GM12878 (cell line): ENCODE measurements around the gene BCKDK. TPM values are rescaled to one million over a fixed set of nuclear protein-coding genes. Genes with fewer than 3 reads are reported as not detected.

Experiments
- ATAC-seq: fragments of 200-7000 bp; cut with Tn5 transposase; 3 replicates; pipeline ENCODE4 v1.9.1; 2020; ENCODE audit warnings: mild to moderate bottlenecking, moderate library complexity
- BruUV-seq: library from RNA; stranded (reverse); fragments of 400-500 nt; replicated peaks from 2 replicates; lab custom pipeline; 2021; lab: Mats Ljungman, UMichigan
- CTCF ChIA-PET: fragments of 300-600 bp; sonication (Branson Sonifier 250); formaldehyde crosslinking; extraction: SDS; loops from one replicate; lab custom pipeline; 2021; ENCODE audit warnings: inconsistent platforms; lab: Yijun Ruan, JAX
- POLR2A ChIA-PET: fragments of 350-600 bp; formaldehyde crosslinking; extraction: SDS; loops from one replicate; lab custom pipeline; 2021; ENCODE audit warnings: inconsistent platforms; lab: Charles Lee
- RAD21 ChIA-PET: fragments of 300-600 bp; sonication (Branson Sonifier 250); formaldehyde crosslinking; loops from one replicate; lab custom pipeline; 2023; ENCODE audit warnings: antibody characterized with exemption; ENCODE audit not compliant: unreplicated experiment; lab: Charles Lee
- SMC1A ChIA-PET: fragments of 300-600 bp; sonication (Branson Sonifier 250); formaldehyde crosslinking; loops from one replicate; lab custom pipeline; 2023; ENCODE audit not compliant: unreplicated experiment, uncharacterized antibody; lab: Charles Lee
- DNase-seq: peaks from one replicate; pipeline ENCODE4 v3.0.0-alpha.2; 2011; ENCODE audit warnings: low read depth, low spot score
- FAIRE-seq: peaks from 3 replicates; lab custom pipeline; 2011; peaks lifted over from hg19 to GRCh38; lab: Jason Lieb, UNC
- H2AFZ ChIP-seq: 2 replicates; pipeline ENCODE4 v1.6.0; 2011; ENCODE audit warnings: low read depth, low read length, control low read depth; ENCODE audit not compliant: control insufficient read depth
- H3K27ac ChIP-seq: 2 replicates; pipeline ENCODE4 v1.5.1; 2011; ENCODE audit warnings: control low read depth; ENCODE audit not compliant: control insufficient read depth, insufficient read depth
- H3K27me3 ChIP-seq, 2 experiments: replicated peaks in 1 of 2; 2 replicates each; pipeline versions ENCODE4 v1.6.0 to v1.6.1; 2011; ENCODE audit warnings: low read length in 1 of 2; ENCODE audit not compliant: control insufficient read depth in 2 of 2, insufficient read depth in 2 of 2
- H3K36me3 ChIP-seq, 2 experiments: 2 replicates each; pipeline ENCODE4 v1.5.1; 2011; ENCODE audit warnings: low read length in 1 of 2; ENCODE audit not compliant: control insufficient read depth in 2 of 2, insufficient read depth in 2 of 2
- H3K4me1 ChIP-seq: 2 replicates; pipeline ENCODE4 v1.6.1; 2011; ENCODE audit warnings: mild to moderate bottlenecking, low read length, moderate library complexity, mixed read lengths; ENCODE audit not compliant: control insufficient read depth, insufficient read depth
- H3K4me2 ChIP-seq: 2 replicates; pipeline ENCODE4 v1.6.0; 2011; ENCODE audit warnings: control low read depth; ENCODE audit not compliant: control insufficient read depth, insufficient read depth
- H3K4me3 ChIP-seq: fragments of 200-600 bp; sonication (generic); 2 replicates; pipeline ENCODE4 v1.5.1; 2016
- H3K79me2 ChIP-seq: 2 replicates; pipeline ENCODE4 v1.6.0; 2011; ENCODE audit warnings: low read length; ENCODE audit not compliant: control insufficient read depth, insufficient read depth
- H3K9ac ChIP-seq: 2 replicates; pipeline ENCODE4 v1.8.0; 2011; ENCODE audit warnings: low read length, control low read depth, mixed read lengths; ENCODE audit not compliant: control insufficient read depth, insufficient read depth
- H3K9me3 ChIP-seq: replicated peaks from 3 replicates; pipeline ENCODE4 v1.5.1; 2011; ENCODE audit warnings: mild to moderate bottlenecking, low read length; ENCODE audit not compliant: control insufficient read depth, insufficient read depth
- H4K20me1 ChIP-seq: 2 replicates; pipeline ENCODE4 v1.6.0; 2011; ENCODE audit not compliant: control insufficient read depth, insufficient read depth
- CTCF ChIP-seq, 3 experiments: IDR thresholded peaks in 2 of 3; conservative IDR thresholded peaks in 1 of 3; 2 replicates each; pipeline ENCODE4 v1.5.1; 2011; ENCODE audit warnings: low read depth in 3 of 3, low read length in 3 of 3, mild to moderate bottlenecking in 3 of 3, control low read depth in 2 of 3, moderate library complexity in 2 of 3, inconsistent platforms in 1 of 3, mixed read lengths in 1 of 3; ENCODE audit not compliant: control insufficient read depth in 2 of 3, insufficient read depth in 1 of 3; ENCODE audit errors: extremely low read depth in 1 of 3
- ELK1 ChIP-seq: IDR thresholded peaks from 2 replicates; pipeline ENCODE4 v1.6.1; 2012; ENCODE audit warnings: low read depth, low read length, improper control_type of control experiment
- HCFC1 ChIP-seq: fragments of 150-350 bp; IDR thresholded peaks from 2 replicates; pipeline ENCODE4 v1.6.1; 2014; ENCODE audit warnings: low read length
- KDM1A ChIP-seq: fragments of 200-600 bp; sonication (generic); IDR thresholded peaks from 2 replicates; pipeline ENCODE4 v1.6.1; 2016; ENCODE audit warnings: borderline replicate concordance
- MTA2 ChIP-seq: fragments of 450-650 bp; IDR thresholded peaks from 2 replicates; pipeline ENCODE4 v1.6.1; 2016; ENCODE audit warnings: low read depth, mild to moderate bottlenecking, moderate library complexity
- NFYB ChIP-seq: IDR thresholded peaks from 2 replicates; pipeline ENCODE4 v1.6.1; 2011; ENCODE audit warnings: low read depth, mild to moderate bottlenecking, low read length, improper control_type of control experiment, moderate library complexity; ENCODE audit not compliant: insufficient read depth
- RFX5 ChIP-seq: IDR thresholded peaks from 2 replicates; pipeline ENCODE4 v1.6.1; 2011; ENCODE audit warnings: low read depth, low read length, improper control_type of control experiment
- SMARCA5 ChIP-seq: fragments of 450-650 bp; IDR thresholded peaks from 2 replicates; pipeline ENCODE4 v1.6.1; 2017; ENCODE audit warnings: mild to moderate bottlenecking
- SREBF1 ChIP-seq: IDR thresholded peaks from 2 replicates; pipeline ENCODE4 v1.6.1; 2012; ENCODE audit warnings: mild to moderate bottlenecking, low read length
- SUPT20H ChIP-seq: IDR thresholded peaks from 2 replicates; pipeline ENCODE4 v1.6.1; 2011; ENCODE audit warnings: low read depth, mild to moderate bottlenecking, low read length, moderate library complexity, borderline replicate concordance; ENCODE audit not compliant: control insufficient read depth
- USF1 ChIP-seq: IDR thresholded peaks from 2 replicates; pipeline ENCODE4 v1.6.1; 2011; ENCODE audit warnings: borderline replicate concordance, low read depth, mild to moderate bottlenecking, moderate library complexity, mixed read lengths, low read length; ENCODE audit not compliant: insufficient read depth; ENCODE audit errors: extremely low read length
- WRNIP1 ChIP-seq: IDR thresholded peaks from 2 replicates; pipeline ENCODE4 v1.6.1; 2011; ENCODE audit warnings: low read depth, low read length, improper control_type of control experiment, borderline replicate concordance
- ZBTB4 ChIP-seq: fragments of 450-650 bp; formaldehyde crosslinking; IDR thresholded peaks from 2 replicates; pipeline ENCODE4 v1.4.0; 2022; ENCODE audit warnings: mild to moderate bottlenecking, moderate library complexity
- ZNF217 ChIP-seq: fragments of 450-650 bp; IDR thresholded peaks from 2 replicates; pipeline ENCODE4 v1.6.1; 2017; ENCODE audit warnings: antibody characterized with exemption, mild to moderate bottlenecking
- ZZZ3 ChIP-seq: IDR thresholded peaks from 2 replicates; pipeline ENCODE4 v1.6.1; 2011; ENCODE audit warnings: low read depth; ENCODE audit not compliant: control insufficient read depth, insufficient read length
- WGBS: methylation state at CpG from one replicate; pipeline ENCODE4 v1.1.6; 2016; ENCODE audit warnings: low lambda C conversion rate; ENCODE audit not compliant: insufficient replicate concordance, insufficient coverage; ENCODE audit errors: missing lambda C conversion rate; 5-methylcytosine and 5-hydroxymethylcytosine counted together
- in situ Hi-C: fragments of 300-500 bp; cut with MboI; formaldehyde crosslinking; loops from 9 replicates; pipeline ENCODE4 v1.14.3; 2018; ENCODE audit warnings: mixed read lengths
- intact Hi-C: fragments of 100-400 bp; cut with micrococcal nuclease; formaldehyde crosslinking; loops from one replicate; pipeline ENCODE4 v1.14.2; 2022; ENCODE audit not compliant: unreplicated experiment
- polyA plus RNA-seq, 11 experiments: library from polyadenylated mRNA; depleted of rRNA in 4 of 11; unstranded in 6 of 11; stranded (reverse) in 5 of 11; fragments of >200 nt; fragmentation: Nextera tagmentation in 4 of 11; fragmentation: Illumina TruSeq in 1 of 11; extraction: Ambion mirVana in 4 of 11; extraction: Trizol in 1 of 11; gene quantifications; 1 replicate in 1 of 11; 2 replicates in 10 of 11; pipeline versions ENCODE4 v1.2.1 to v1.2.3, GENCODE V29; 2011 to 2016; ENCODE audit warnings: inconsistent platforms in 2 of 11, missing spikeins in 2 of 11, low read depth in 1 of 11
- total RNA-seq, 4 experiments: library from RNA; depleted of rRNA in 3 of 4; stranded (reverse); fragments of >200 nt in 3 of 4; fragmentation: Illumina TruSeq in 1 of 4; extraction: Trizol in 1 of 4; gene quantifications; 2 replicates each; pipeline versions ENCODE4 v1.2.1 to v1.2.3, GENCODE V29; 2013 to 2021

BCKDK gene
- total and polyA plus RNA-seq, 10 of the 15 experiments (the other 5 are each of a cell fraction or from before 2014, with no cell fraction given) = 0.68 to 56.6 (median 32.8) TPM

- TF ChIP-seq USF1 (no peak), ZNF217 (no peak)
These were observed 20.7 kb upstream of the BCKDK start (continued) for GRCh38 chr16:31087481-31087880.

GRCh38 chr16:31087971-31088370, 20.2 kb upstream of the BCKDK start:
- ChIA-PET SMC1A (no interaction called here), RAD21 (no interaction called here), POLR2A (no interaction called here), CTCF (no interaction called here)
- Histone ChIP-seq H3K27me3 (no peaks in the 10 kb centered on the region), H3K79me2 (peaks cover 5% of the 10 kb centered on the region), H3K27ac (no peak overlapping the region), H3K4me3 (no peak overlapping the region), H2AFZ (no peak overlapping the region), H3K4me2 (no peak overlapping the region), H3K9ac (no peak overlapping the region), H3K36me3 (peaks cover 2% of the 10 kb centered on the region in 2 experiments; a peak in 3 of 4 replicates), H4K20me1 (no peaks in the 10 kb centered on the region; the same call in 1 of the 2 replicates), H3K9me3 (no peaks in the 10 kb centered on the region), H3K4me1 (no peaks in the 10 kb centered on the region)
- in situ Hi-C loops = no loop called here
- intact Hi-C loops = no loop called here
- WGBS = 84% methylated on average over 5 of the region's 5 CpGs
- DNase-seq (no peak), FAIRE-seq (no peak), ATAC-seq (no peak)
- no TSS peak for BruUV-seq
- no peak for TF ChIP-seq ELK1
- no peak for TF ChIP-seq SUPT20H
- TF ChIP-seq KDM1A = no peak
- TF ChIP-seq ZZZ3 = no peak
- TF ChIP-seq NFYB = no peak
- no peak for TF ChIP-seq MTA2
- TF ChIP-seq ZBTB4 (CRISPR knock-in tag) = no peak
- no peak for TF ChIP-seq RFX5
- no peak for TF ChIP-seq WRNIP1
- TF ChIP-seq HCFC1 = no peak
- no peak for TF ChIP-seq SREBF1
- no peak for TF ChIP-seq CTCF (IDR thresholded peaks at IDR 0.05 in 2 of 3, conservative IDR thresholded peaks at IDR 0.05 in 1 of 3; ENCODE audit: control insufficient read depth in 2 of 3, extremely low read depth in 1 of 3, insufficient read depth in 1 of 3, low read depth in 3 of 3, low read length in 3 of 3)
- TF ChIP-seq SMARCA5 = no peak
